Esophagus muscularis mucosa (tissue), 4 donors: ENCODE results near the gene RASAL2.

ENCODE experiments used
- CTCF ChIP-seq, 3 experiments: fragments of 200-600 bp in 2 of 3; fragments of 450-650 bp in 1 of 3; sonication (generic) in 2 of 3; IDR thresholded peaks; one replicate each; pipeline ENCODE4 v1.5.1; 2017 to 2019; ENCODE audit warnings: antibody characterized with exemption in 3 of 3, mild to moderate bottlenecking in 2 of 3, moderate library complexity in 1 of 3
- EP300 ChIP-seq: sonication (generic); formaldehyde crosslinking; IDR thresholded peaks from one replicate; pipeline ENCODE4 v1.6.1; 2017; ENCODE audit warnings: antibody characterized with exemption
- POLR2A ChIP-seq: fragments of 450-650 bp; IDR thresholded peaks from one replicate; pipeline ENCODE4 v1.6.1; 2017; ENCODE audit warnings: antibody characterized with exemption, moderate library complexity, mild to moderate bottlenecking, low read depth
- POLR2AphosphoS5 ChIP-seq, 2 donors: sonication (generic); formaldehyde crosslinking; IDR thresholded peaks; one replicate each; pipeline ENCODE4 v1.6.1; 2017; ENCODE audit warnings: antibody characterized with exemption in 2 of 2

GRCh38 chr1:178353524-178353923, 259.6 kb downstream of the RASAL2 start:
- TF ChIP-seq CTCF (IDR thresholded peaks at IDR 0.05) (no peak), POLR2AphosphoS5 (IDR thresholded peaks at IDR 0.05) (no peak), POLR2A (no peak), EP300 (no peak)
